Subcutaneous adipose tissue (tissue), 4 donors: ENCODE results near the gene HAPLN1. TPM values are rescaled to one million over a fixed set of nuclear protein-coding genes. Genes with fewer than 3 reads are reported as not detected.

Experiments
- CTCF ChIP-seq: fragments of 450-650 bp; IDR thresholded peaks from one replicate; pipeline ENCODE4 v1.5.1; 2016; ENCODE audit warnings: low read depth, mild to moderate bottlenecking, control low read depth, antibody characterized with exemption, moderate library complexity
- total RNA-seq, 4 donors: library from RNA; depleted of rRNA; stranded (reverse); fragments of >200 nt; gene quantifications; one replicate each; pipeline ENCODE4 v1.1.0, GENCODE V29; 2016

Gene HAPLN1
- total RNA-seq, 4 donors from 2014 or later = not detected

DNA sequence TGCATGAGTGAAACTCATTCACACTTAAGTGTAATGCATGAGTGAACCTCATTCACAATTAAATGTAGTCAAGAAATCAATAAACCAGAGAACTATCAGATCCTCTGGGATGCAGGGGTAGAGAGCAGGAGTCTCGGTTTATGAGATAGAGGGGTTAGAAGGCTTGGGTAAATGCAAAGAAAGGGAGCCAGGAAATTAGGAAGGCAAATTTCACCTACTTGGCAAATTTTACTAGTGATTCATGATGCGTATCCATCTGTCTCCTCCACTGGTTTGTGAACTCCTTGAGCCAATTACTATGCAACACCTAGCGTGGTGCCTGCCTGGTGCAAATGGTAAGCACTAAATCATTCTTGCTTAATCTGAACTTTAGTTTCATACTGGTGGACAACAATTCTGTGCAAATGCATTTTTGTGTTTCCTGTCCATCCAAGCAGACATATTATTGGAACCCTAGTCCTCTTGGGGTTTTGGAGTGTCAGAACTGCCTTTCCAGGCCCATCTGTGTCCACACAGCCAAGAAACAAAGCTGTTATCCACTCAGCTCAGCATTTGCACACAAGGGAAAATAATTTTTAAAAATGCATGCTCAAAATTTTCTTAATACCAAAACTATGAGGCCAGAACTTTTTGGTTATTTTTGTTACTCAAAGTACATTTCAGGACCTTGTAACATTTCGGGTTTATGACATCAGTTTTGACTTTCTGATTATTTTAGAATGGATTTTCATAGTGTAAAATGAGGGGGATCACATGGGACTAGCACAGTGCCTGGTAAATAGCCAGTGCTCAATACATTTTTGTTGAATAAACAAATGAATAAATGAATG is 5.2 kb downstream of the HAPLN1 start:
- TF ChIP-seq CTCF = no peak

DNA sequence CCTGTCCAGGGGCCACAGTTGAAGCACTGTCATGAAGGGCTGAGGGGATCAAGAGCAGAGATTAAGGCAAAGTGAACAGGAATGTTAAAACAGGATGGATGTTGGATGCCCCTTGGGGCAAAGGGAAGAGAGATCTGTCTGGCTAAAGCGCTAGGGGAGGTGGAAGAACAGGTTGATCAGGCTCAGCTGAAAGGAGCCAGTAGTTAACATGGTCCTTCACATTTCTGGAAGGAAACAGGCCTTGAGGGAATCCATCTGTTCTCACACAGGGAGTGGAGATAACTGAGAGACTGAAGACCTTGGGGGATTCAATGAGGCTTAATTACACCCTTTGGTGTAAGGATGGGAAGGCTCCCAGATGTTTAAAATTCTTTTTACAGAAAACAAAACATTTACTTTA is 5.8 kb downstream of the HAPLN1 start:
- no peak for TF ChIP-seq CTCF

- no peak for TF ChIP-seq CTCF
These were observed 8.6 kb downstream of the HAPLN1 start for GRCh38 chr5:83711982-83712601.

DNA sequence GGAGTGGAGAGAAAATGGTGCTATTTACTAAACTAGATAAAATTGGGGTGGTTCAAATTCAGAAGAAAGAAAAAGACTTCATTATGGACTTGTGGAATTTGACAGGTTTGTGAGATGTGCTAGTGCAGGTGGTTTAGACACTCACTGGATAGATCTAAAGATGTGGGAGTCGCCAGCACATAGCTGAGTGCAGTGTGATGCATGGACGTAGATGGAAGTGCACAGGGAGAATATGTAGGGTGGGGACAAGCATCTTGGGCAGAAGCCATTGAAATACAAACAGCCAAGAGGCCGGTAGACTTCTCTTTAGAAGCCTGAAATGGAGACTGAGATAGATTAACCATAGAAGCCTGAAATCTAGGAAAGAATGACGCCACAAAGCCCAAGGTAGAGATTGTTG is 10.7 kb downstream of the HAPLN1 start:
- no peak for TF ChIP-seq CTCF

- no peak for TF ChIP-seq CTCF
These were observed 12.5 kb downstream of the HAPLN1 start for GRCh38 chr5:83708170-83708569.

GRCh38 chr5:83703059-83703458 is 17.6 kb downstream of the HAPLN1 start:
- TF ChIP-seq CTCF = no peak

DNA sequence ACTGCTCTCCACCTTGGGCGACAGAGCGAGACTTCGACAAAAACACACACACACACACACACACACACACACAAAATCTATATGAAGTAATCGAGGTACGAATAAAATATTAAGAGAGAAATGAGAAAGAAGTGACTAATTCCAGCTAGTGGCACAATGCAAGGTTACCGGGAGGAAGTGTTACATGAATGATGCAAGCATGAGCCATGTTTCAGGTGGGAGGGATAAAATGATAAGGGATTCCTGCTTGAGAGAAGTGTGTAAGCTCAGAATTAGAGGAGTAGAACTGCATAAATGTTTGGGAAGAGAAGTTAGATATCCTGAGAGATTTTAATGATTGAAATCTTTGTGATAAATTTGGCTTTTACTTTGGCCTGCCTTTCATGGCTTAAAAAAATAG is 18.8 kb downstream of the HAPLN1 start:
- TF ChIP-seq CTCF = no peak
